Amygdala (tissue), 56 donors: Measurements from ENCODE around the gene GDF2.
A peak's percentile ranks its signal among the peaks of the same experiment; 100 is the strongest.

ENCODE experiments used
- DNase-seq, 56 donors: peaks; one replicate each; lab custom pipeline; 2025; lab: John Stamatoyannopoulos, UW

GDF2 gene

GRCh38 chr10:47349516-47349915, 27.3 kb downstream of the GDF2 start:
- no peak for DNase-seq

- DNase-seq, result no peak
These were observed 27.7 kb downstream of the GDF2 start for GRCh38 chr10:47349941-47350371.

GRCh38 chr10:47350671-47351640, 28.7 kb downstream of the GDF2 start:
- no peak for DNase-seq

GRCh38 chr10:47351899-47352815, 29.9 kb downstream of the GDF2 start:
- DNase-seq, result no peak

GRCh38 chr10:47353351-47353750, 31.1 kb downstream of the GDF2 start:
- DNase-seq, result no peak

- DNase-seq, result no peak
These were observed 31.9 kb downstream of the GDF2 start for GRCh38 chr10:47354165-47354564.

GRCh38 chr10:47354900-47355299, 32.6 kb downstream of the GDF2 start:
- DNase-seq, result no peak

GRCh38 chr10:47356708-47357107, 34.5 kb downstream of the GDF2 start:
- DNase-seq, result no peak

- no peak for DNase-seq
These were observed 34.9 kb downstream of the GDF2 start for GRCh38 chr10:47357131-47357582.

- DNase-seq, result no peak
These were observed 35.7 kb downstream of the GDF2 start for GRCh38 chr10:47357911-47358310.

GRCh38 chr10:47358457-47358856, 36.2 kb downstream of the GDF2 start:
- no peak for DNase-seq

- DNase-seq, result no peak
These were observed 36.8 kb downstream of the GDF2 start for GRCh38 chr10:47359101-47359500.

GRCh38 chr10:47359626-47360418, 37.6 kb downstream of the GDF2 start:
- DNase-seq, result peak in 1 of 56 donors; percentile 37

GRCh38 chr10:47360419-47361040, 38.3 kb downstream of the GDF2 start:
- DNase-seq, result no peak

GRCh38 chr10:47361293-47361692, 39.0 kb downstream of the GDF2 start:
- DNase-seq, result peak in 16 of 56 donors; percentile 8 to 66 (median 23)

- DNase-seq, result no peak
These were observed 39.9 kb downstream of the GDF2 start for GRCh38 chr10:47362199-47362598.

- DNase-seq, result no peak
These were observed 41.5 kb downstream of the GDF2 start for GRCh38 chr10:47363781-47364180.

GRCh38 chr10:47364366-47364765, 42.1 kb downstream of the GDF2 start:
- no peak for DNase-seq

GRCh38 chr10:47364911-47365310, 42.7 kb downstream of the GDF2 start:
- no peak for DNase-seq
